GM19035 (cell line): Measurements from ENCODE around the gene FSD1.
"Not testable (repeated sequence)": the region's sequence is repeated elsewhere in the genome, so short reads cannot be mapped to it uniquely, and the experiment has no call there.

Experiments
- ATAC-seq: cut with Tn5 transposase; IDR thresholded peaks from one replicate; pipeline ENCODE4 v1.9.1; 2021; ENCODE audit not compliant: unreplicated experiment

FSD1 gene

GRCh38 chr19:4304538-4305256 lies at the start of gene FSD1:
TSS of gene FSD1 (plus strand) at chr19:4304598. CDS start at chr19:4304747, 149 bp downstream.
- ATAC-seq: no peak

- no peak for ATAC-seq
These were observed 47.8 kb upstream of the FSD1 start for GRCh38 chr19:4256563-4256962.

GRCh38 chr19:4257025-4257424 lies 47.4 kb upstream of the FSD1 start:
- no peak for ATAC-seq

GRCh38 chr19:4258181-4258580 lies 46.2 kb upstream of the FSD1 start:
- ATAC-seq: no peak

- ATAC-seq: no peak
These were observed 43.7 kb upstream of the FSD1 start for GRCh38 chr19:4260613-4261191.

GRCh38 chr19:4264812-4265211 lies 39.6 kb upstream of the FSD1 start:
- no peak for ATAC-seq

GRCh38 chr19:4266253-4267000 lies 38.0 kb upstream of the FSD1 start:
- no peak for ATAC-seq

GRCh38 chr19:4267101-4267900 lies 37.1 kb upstream of the FSD1 start:
- ATAC-seq: no peak

GRCh38 chr19:4267901-4268815 lies 36.2 kb upstream of the FSD1 start:
- no peak for ATAC-seq

GRCh38 chr19:4268816-4269430 lies 35.5 kb upstream of the FSD1 start:
- ATAC-seq: no peak

GRCh38 chr19:4272894-4273293 lies 31.5 kb upstream of the FSD1 start:
- ATAC-seq: no peak

- ATAC-seq: not testable (repeated sequence)
These were observed 30.1 kb upstream of the FSD1 start for GRCh38 chr19:4274321-4274686.

- no peak for ATAC-seq
These were observed 27.2 kb upstream of the FSD1 start for GRCh38 chr19:4277191-4277696.

GRCh38 chr19:4278010-4278409 lies 26.4 kb upstream of the FSD1 start:
- no peak for ATAC-seq

GRCh38 chr19:4278419-4279266 lies 25.8 kb upstream of the FSD1 start, which contains the start of gene SHD:
TSS of gene SHD (plus strand) at chr19:4279266. CDS start at chr19:4280064, 798 bp downstream.
- ATAC-seq: no peak

- no peak for ATAC-seq
These were observed 25.2 kb upstream of the FSD1 start for GRCh38 chr19:4279267-4279529.

- ATAC-seq: no peak
These were observed 24.6 kb upstream of the FSD1 start for GRCh38 chr19:4279530-4280422.
